HL-60 (cell line): Measurements from ENCODE around the gene SLC35D2.

Experiments used
- DNase-seq, 2 experiments: peaks; one replicate each; pipeline ENCODE4 v3.0.0-alpha.2; 2010 to 2020; ENCODE audit warnings: low read depth in 1 of 2, low spot score in 1 of 2
- H3K27ac ChIP-seq: fragments of 250-450 bp; sonication (Bioruptor Pico); replicated peaks from 2 replicates; pipeline ENCODE4 v1.5.1; 2020; ENCODE audit warnings: mild to moderate bottlenecking, moderate library complexity
- H3K27me3 ChIP-seq: fragments of 250-450 bp; sonication (Bioruptor Pico); 2 replicates; pipeline ENCODE4 v1.5.1; 2021; ENCODE audit warnings: mild to moderate bottlenecking, moderate library complexity; ENCODE audit not compliant: insufficient read depth, poor library complexity, severe bottlenecking
- H3K4me3 ChIP-seq: replicated peaks from 2 replicates; pipeline ENCODE4 v1.5.1; 2011; ENCODE audit warnings: mild to moderate bottlenecking, control low read depth, low read length; ENCODE audit not compliant: insufficient read depth
- CTCF ChIP-seq: IDR thresholded peaks from one replicate; pipeline ENCODE4 v1.5.1; 2011; ENCODE audit warnings: low read length, control low read depth, inconsistent platforms; ENCODE audit not compliant: insufficient read depth
- GABPA ChIP-seq: IDR thresholded peaks from 2 replicates; pipeline ENCODE4 v1.6.1; 2012; ENCODE audit warnings: low read depth
- POLR2AphosphoS5 ChIP-seq: IDR thresholded peaks from 2 replicates; pipeline ENCODE4 v1.6.1; 2012; ENCODE audit warnings: low read depth
- REST ChIP-seq: IDR thresholded peaks from 2 replicates; pipeline ENCODE4 v1.6.1; 2012; ENCODE audit warnings: low read depth; ENCODE audit not compliant: insufficient replicate concordance
- SPI1 ChIP-seq: IDR thresholded peaks from 2 replicates; pipeline ENCODE4 v1.6.1; 2012; ENCODE audit warnings: low read depth, mild to moderate bottlenecking, borderline replicate concordance

Gene SLC35D2

GRCh38 chr9:96279932-96280331 lies 103.6 kb downstream of the SLC35D2 start:
- TF ChIP-seq POLR2AphosphoS5, result no peak
- no peak for TF ChIP-seq SPI1
- TF ChIP-seq CTCF, result no peak
- no peak for TF ChIP-seq REST
- no peak for TF ChIP-seq GABPA
- no peaks in the 10 kb centered on the region for H3K27me3 ChIP-seq
- H3K4me3 ChIP-seq, result no peak overlapping the region
- DNase-seq, result no peak
- H3K27ac ChIP-seq, result no peak overlapping the region

GRCh38 chr9:96274939-96275338 lies 108.6 kb downstream of the SLC35D2 start:
- no peak for DNase-seq
- no peak overlapping the region for H3K27ac ChIP-seq

More at GRCh38 chr9:96274939-96275338, 108.6 kb downstream of the SLC35D2 start:
- H3K4me3 ChIP-seq, result no peak overlapping the region
- H3K27me3 ChIP-seq, result no peaks in the 10 kb centered on the region
- TF ChIP-seq POLR2AphosphoS5 (no peak), CTCF (no peak), GABPA (no peak), REST (no peak), SPI1 (no peak)
